Fibroblast of skin of left quadriceps (primary cell): Measurements from ENCODE around the gene SNX15.
"Not testable (repeated sequence)": the region's sequence is repeated elsewhere in the genome, so short reads cannot be mapped to it uniquely, and the experiment has no call there.

ENCODE experiments used
- DNase-seq, 2 experiments: peaks; one replicate each; pipeline ENCODE4 v3.0.0-alpha.2; 2013; ENCODE audit warnings: low read depth in 2 of 2

Gene SNX15

GRCh38 chr11:65016705-65017104 lies 10.5 kb upstream of the SNX15 start:
- no peak for DNase-seq

DNA sequence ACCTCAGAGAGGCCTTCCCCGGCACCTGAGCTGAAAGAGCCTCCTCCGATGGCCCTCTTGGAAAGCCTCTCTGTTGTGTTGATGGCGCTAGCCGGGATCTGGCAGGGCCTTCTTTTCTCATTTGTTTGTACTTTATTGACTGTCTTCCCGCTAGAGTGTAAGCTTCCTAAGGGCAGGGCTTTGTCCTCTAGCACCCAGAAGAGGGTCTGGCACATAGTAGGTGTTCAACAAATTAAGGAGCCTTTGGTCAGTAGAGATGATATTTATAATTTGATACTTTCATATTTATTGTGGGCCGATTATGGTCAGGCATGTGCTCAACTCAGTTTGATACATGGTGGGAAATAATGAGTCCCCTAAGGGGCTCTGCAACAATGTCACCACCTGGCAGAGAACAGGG lies 9.3 kb upstream of the SNX15 start:
- no peak for DNase-seq

GRCh38 chr11:65019824-65020223 lies 7.4 kb upstream of the SNX15 start:
- DNase-seq: no peak

GRCh38 chr11:65021003-65021402 lies 6.2 kb upstream of the SNX15 start:
- no peak for DNase-seq

DNA sequence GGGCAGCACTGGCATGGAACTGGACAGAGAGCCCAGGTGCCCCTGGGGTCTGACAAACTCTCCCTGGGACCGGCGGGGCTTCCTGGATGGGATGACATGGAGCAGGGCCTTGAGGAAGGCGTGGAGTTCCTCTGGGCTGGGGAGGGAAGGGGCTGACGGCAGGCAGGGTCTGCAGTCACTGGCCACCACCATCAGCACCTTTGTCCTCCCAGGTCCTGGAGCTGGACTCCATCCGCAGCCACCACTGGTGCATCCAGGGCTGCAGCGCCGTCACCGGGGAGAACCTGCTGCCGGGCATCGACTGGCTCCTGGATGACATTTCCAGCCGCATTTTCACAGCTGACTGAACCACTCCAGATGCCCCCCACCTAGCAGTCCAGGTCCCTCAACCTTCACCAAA lies 5.7 kb upstream of the SNX15 start:
- no peak for DNase-seq

DNA sequence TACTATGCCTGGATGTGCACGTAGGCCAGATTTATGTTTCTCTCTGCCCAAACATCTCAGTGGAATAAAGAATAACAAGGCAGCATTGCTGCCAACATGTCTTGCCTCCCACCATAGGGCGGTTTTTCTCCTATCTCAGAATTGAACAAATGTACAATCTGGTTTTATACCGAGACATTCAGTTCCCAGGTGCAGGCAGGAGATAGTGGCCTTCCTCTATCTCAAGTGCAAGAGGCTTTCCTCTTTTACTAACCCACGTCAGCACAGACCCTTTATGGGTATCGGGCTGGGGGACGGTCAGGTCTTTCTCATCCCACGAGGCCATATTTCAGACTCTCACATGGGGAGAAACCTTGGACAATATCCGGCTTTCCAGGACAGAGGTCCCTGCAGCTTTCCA lies 3.7 kb upstream of the SNX15 start:
- not testable (repeated sequence) for DNase-seq

- no peak for DNase-seq
Measured at GRCh38 chr11:65026810-65027209, 429 bp upstream of the SNX15 start.

- DNase-seq: no peak
Measured at GRCh38 chr11:65032216-65032615, 5.0 kb downstream of the SNX15 start.

DNA sequence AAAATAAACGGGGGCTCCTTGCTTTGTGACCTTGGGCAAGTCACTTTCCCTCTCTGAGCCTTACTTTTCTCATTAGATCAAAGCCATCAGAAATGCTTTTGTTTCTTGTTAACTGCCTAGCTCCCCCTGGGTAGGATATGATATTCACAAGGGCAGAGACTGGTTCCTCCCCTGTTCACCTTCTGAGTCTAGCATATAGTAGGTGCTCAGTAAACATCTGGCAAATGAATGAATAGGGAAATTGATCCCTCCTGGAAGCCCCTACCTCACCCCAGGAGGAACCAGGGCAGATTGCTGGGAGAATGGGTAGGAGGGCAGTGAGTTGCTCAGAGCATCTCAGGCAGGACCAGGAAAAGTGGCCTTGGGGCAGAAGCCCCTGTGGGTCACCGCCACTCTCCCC lies 7.2 kb downstream of the SNX15 start:
- no peak for DNase-seq

- DNase-seq: no peak
Measured at GRCh38 chr11:65035579-65035978, 8.3 kb downstream of the SNX15 start.

- no peak for DNase-seq
Measured at GRCh38 chr11:65036931-65037330, 9.7 kb downstream of the SNX15 start.

DNA sequence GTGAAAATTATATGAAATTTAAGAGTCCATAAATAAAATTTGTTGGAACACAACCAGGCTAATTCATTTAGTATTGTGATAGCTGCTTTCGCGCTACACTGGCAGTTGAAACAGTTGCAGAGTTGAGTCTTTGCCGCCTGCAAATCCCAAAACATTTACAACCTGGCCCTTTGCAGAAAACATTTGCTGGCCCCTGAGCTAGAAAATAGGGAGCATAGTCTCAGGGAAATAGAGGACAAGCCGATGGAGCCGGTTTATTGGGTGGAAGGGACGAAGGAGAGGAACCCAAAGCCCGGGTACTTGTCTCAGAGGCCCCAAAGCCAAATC lies 13.2 kb downstream of the SNX15 start:
- no peak for DNase-seq

- peak; percentile 86 for DNase-seq
Measured at GRCh38 chr11:65040847-65041622, 13.8 kb downstream of the SNX15 start, which contains the start of gene SAC3D1. Gene SAC3D1 (plus strand): TSS chr11:65041210. CDS start chr11:65041293, 83 bp downstream.

- DNase-seq: no peak
Measured at GRCh38 chr11:65042891-65043290, 15.7 kb downstream of the SNX15 start.

DNA sequence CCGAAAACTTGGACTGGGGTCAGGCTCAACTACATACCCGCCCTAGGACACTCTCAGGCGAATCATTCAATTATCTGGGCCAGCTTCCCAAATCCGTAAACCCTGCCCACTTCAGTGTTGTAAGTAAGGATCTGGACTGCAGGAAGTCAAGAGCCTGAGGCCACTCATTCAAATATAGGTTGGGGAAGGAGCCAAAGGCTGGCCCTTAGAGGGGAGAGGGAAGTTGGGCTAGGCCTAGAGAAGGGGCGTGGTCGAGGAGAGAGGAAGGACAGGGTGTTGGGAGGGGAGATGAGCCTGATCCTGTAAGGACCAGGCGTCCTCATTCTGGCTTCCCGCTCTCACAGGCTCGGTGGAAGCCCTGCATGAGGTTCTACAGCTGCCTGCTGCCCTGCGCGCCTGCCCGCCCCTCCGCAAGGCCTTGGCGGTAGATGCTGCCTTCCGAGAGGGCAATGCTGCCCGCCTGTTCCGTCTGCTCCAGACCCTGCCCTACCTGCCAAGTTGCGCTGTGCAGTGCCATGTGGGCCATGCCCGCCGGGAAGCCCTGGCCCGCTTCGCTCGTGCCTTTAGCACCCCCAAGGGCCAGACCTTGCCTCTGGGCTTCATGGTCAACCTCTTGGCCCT lies 16.8 kb downstream of the SNX15 start:
- DNase-seq: no peak

DNA sequence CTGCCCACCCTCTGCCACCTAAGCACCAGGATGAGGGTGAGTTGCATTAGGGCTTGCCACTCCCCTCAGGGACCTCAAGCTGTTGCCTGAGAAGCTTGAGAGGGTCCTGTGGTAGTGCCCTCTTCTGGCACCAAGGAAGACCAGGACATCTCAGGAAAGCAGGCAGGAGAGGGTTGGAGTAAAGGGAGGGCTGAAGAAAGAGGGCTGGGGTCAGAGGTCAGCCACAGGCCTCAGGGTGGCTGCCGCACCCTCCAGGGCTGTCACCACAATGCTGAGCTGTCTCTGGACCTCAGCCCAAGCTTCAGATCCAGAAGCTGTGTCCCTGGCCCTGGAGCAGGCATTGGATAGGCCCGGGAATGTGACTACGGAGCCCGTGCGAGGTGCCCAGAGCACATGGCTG lies 17.8 kb downstream of the SNX15 start:
- DNase-seq: no peak

GRCh38 chr11:65045728-65046127 lies 18.5 kb downstream of the SNX15 start:
- no peak for DNase-seq

DNA sequence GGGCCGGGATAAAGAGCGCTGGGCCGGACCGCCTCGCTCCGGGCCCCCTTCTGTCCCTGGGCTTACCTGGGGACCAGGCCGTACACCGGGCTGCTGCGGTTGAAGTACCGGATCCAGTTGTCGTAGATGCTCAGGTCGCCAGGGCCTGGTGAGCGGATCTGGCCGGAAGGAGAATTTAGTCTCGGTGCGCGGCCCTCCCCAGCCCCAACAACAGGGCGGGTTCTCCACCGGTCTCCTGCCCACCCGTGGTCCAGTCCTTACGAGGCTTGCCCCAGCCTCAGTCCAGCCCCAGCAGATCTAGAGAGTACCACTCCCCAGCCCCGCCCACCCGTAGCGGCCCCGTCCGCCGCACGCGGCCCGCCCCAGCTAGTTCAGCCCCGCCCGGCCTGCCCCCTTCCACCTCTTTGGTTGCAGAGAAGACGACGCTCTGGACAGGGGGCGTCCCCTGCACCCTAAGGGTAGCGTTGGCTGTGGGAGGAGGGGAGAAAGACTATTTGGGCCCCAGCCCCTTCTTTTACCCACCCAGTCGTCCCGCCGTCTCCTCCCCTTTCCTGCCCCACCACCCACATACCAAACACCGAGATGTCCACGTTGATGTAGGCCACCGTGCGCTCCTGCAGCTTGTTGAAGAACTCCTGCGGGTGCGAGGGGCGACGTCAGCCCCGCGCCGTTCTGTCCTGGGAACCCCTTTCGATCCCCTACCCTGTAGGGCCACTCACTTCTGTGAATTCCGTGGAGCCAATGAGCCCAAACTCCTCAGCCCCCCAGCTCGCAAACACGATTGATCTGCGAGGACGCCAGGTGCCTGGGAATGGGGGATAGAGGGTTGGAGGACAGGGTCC lies 20.6 kb downstream of the SNX15 start:
- DNase-seq: no peak

DNA sequence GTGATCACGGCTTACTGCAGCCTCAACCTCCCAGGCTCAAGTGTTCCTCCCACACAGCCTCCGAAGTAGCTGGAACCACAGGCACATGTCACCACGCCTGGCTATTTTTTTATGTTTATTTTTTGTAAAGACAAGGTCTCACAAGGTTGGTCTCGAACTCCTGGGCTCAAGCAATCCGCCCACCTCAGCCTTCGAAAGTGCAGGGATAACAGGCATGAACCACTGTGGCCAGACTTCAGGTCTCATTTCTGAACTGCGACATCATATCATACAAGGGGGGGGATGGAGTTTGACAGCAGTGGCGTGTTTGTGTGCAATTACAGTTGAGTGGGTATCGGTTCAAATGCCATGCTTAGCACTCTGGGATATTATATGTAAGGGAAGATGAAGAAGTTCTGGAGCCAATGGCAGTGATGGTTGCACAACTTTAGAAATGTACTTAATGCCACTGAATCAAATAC lies 24.2 kb downstream of the SNX15 start:
- no peak for DNase-seq

DNA sequence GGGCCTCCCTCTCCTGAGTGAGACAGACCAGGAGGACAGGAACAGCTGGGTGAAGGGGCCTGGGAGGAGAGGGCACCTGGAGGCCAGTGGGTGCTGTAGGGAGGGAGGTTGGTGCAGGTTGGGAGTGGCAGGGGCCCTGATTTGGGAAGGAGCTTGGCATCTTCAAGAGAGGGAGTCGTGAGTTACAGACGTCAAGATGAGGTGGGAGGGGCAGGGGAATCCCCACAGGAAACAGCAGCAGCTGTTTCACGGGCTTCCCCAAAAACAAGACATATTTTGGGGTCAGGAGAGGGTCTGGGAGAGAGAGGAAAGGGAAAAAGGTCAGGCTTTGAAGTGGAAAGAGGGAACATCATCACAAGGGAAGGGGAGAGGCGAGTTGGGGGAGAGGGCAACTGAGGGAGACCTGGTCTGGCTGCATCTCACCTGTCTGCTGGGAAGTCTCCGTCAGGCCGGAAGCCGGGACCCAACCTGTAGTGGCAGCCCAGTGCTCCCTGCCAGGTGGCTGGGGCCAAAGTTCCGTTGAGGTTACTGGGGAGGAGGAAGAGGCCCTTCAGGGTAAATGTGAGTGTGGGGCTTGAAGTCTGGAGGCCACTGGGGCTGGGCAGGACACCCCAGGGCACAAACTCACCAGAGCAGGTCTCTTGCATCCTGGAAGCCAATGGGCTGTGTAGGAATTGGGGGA lies 26.7 kb downstream of the SNX15 start:
- no peak for DNase-seq

DNA sequence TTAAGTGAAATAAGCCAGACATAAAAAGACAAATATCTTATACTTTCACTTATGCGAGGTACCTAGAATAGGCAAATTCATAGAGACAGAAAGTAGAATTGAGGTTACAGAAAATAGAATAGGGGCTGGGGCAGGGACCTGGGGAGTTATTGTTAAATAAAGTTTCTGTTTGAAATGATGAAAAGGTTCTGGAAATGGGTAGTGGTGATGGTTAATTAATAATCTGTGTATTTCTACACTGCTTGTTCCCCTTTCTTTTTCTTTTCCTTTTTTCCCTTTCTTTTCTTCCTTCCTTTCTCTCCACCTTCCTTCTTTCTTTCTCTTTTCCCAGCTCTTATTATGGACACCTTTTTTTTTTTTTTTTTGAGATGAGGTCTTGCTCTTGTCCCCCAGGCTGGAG lies 28.3 kb downstream of the SNX15 start:
- DNase-seq: no peak

DNA sequence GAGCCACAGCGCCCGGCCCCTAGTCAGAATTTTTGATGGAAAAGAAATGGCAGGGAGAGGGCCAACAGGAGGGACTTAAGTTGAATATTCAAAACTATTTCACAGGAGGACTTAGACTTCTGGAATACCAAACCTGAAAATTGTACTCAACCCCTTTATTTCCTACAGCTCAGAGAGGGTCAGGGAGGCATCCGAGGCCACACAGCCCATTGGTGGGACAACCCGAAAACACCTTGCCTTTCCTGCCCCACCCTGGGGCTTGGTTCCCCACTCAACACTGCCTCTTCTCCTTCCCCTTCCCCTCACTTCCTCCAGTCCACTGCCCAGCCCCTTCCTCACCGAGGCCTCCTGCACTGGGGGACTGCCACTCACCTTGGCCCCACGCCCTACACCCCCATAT lies 29.8 kb downstream of the SNX15 start:
- DNase-seq: no peak
